NCI-H187 (cell line): ENCODE results near the gene RNF43.

ENCODE experiments used
- DNase-seq, 2 experiments: peaks; one replicate each; lab custom pipeline; 2025; lab: John Stamatoyannopoulos, UW

RNF43 gene

GRCh38 chr17:58417300-58418092 is at the start of gene RNF43:
Gene RNF43 (minus strand): TSS chr17:58417534. CDS start chr17:58415577, 1,957 bp downstream.
- DNase-seq: peak; percentile 80 to 89

DNA sequence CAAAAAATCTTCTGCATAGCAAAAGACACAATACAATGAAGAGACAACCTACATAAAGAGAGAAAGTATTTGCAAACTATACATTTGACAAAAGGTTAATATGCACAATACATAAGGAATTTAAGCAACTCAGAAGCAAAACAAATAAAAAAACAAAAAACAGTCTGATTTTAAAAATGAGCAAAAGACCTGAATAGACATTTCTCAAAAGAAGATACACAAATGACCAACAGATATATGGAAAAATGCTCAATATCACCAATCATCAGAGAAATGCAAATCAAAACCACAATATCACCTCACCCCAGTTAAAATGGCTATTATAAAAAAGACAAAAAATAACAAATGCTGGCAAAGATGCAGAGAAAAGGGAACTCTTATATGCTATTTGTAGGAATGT is 38.2 kb upstream of the RNF43 start:
- no peak for DNase-seq

GRCh38 chr17:58452738-58453137 is 35.4 kb upstream of the RNF43 start:
- DNase-seq: no peak

- peak; percentile 21 to 40 for DNase-seq
Measured at GRCh38 chr17:58447039-58447975, 30.0 kb upstream of the RNF43 start.

GRCh38 chr17:58446086-58446485 is 28.8 kb upstream of the RNF43 start:
- no peak for DNase-seq

- DNase-seq: no peak
Measured at GRCh38 chr17:58436805-58437239, 19.5 kb upstream of the RNF43 start.

GRCh38 chr17:58436245-58436644 is 18.9 kb upstream of the RNF43 start:
- DNase-seq: no peak

DNA sequence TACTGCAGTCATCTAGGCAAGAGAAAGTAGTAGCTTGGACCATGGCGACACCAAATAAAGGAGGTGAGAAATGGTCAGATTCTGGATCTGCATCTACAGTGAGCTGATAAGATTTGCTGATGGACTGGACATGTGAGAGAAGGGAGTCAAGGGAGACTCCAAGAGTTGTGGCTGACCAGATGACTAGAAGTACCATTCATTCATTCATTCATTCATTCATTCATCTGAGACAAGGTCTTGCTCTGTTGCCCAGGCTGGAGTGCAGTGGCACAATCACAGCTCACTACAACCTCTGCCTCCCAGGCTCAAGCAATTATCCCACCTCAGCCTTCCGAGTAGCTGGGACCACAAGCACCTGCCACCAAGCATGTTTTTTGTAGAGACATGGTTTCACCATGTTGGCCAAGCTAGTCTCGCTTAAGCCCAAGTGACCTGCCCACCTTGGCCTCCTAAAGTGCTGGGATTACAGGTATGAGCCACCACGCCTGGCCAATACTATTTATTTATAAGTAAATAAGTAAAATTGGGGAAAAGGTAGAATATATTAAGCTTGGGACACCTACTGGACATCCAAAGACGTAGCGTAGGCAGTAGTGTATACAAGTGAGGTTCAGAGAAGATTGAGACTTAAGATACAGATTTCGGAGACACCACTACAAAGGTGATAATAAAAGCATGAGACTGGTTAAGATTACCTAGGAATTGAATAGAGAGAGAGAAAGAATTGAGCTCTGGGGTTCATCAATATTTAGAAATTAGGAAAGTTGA is 15.7 kb upstream of the RNF43 start:
- DNase-seq: no peak

GRCh38 chr17:58427807-58428206 is 10.5 kb upstream of the RNF43 start:
- DNase-seq: no peak

DNA sequence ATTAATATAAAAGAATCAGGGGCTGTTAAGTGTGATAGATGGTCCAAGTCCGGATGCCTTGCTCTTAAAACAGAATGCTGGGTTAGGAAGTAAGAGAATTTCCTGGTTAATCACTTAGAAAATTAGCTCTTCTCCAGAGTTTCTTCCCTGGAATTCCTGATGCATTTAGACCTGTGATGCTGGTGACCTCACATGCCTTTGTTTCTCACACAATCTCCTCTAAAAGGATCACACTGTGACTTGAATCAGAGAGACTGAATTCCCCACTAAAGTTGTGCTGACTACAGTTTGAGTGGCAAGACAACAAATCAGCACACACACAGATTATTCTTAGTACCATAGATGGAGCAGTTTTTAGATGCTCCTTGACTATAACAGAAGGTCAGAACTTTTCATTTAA is 4.4 kb upstream of the RNF43 start:
- DNase-seq: no peak

- no peak for DNase-seq
Measured at GRCh38 chr17:58420827-58421226, 3.5 kb upstream of the RNF43 start.

DNA sequence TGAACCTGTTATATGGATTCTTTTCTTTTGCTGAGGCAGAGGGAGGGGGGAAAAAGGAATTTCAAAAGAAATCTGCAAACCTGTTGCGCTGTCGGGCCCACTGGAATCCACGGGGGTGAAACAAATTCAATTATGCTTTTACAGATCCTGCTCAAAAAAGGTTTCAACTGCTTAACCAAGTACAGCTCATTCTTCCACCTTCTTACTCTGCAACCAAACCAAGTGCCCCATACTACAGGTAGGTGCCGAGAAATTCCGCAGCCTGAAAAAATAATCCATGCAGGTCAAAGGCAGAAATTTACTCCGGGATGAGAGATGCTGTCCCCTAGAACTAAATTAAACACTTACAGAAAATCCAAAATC is 416 bp downstream of the RNF43 start:
- no peak for DNase-seq

GRCh38 chr17:58416396-58416795 is 938 bp downstream of the RNF43 start:
- DNase-seq: no peak

DNA sequence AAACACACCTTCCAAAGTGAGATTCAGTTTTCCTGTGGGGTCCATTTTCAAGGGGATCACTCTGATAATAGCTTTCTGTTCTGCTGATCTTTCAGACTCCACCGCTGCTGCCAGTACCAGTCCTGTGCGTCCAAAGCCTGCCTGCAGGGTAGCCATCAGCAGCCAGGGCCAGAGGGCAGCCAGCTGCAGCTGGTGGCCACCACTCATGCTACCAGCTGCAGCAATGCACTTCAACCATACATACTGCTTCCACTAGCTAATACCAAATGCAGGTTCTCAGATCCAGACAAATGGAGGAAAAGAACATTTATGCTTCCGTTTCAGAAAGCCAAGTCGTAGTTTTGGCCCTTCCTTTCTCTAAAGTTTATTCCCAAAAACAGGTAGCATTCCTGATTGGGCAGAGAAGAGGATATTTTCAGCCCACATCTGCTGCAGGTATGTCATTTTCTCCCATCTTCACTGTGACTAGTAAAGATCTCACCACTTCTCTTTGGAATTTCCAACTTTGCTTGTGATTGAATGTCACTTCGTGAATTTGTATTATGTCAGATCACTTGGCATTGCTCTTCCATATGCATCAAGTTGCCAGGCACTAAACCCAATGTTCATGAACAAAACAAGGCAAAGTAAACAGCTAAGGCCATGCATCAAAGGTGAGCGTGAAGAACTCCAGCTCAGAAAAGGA is 1.8 kb downstream of the RNF43 start:
- DNase-seq: no peak

GRCh38 chr17:58414596-58414997 is 2.7 kb downstream of the RNF43 start:
- no peak for DNase-seq

GRCh38 chr17:58413684-58414083 is 3.6 kb downstream of the RNF43 start:
- DNase-seq: no peak

DNA sequence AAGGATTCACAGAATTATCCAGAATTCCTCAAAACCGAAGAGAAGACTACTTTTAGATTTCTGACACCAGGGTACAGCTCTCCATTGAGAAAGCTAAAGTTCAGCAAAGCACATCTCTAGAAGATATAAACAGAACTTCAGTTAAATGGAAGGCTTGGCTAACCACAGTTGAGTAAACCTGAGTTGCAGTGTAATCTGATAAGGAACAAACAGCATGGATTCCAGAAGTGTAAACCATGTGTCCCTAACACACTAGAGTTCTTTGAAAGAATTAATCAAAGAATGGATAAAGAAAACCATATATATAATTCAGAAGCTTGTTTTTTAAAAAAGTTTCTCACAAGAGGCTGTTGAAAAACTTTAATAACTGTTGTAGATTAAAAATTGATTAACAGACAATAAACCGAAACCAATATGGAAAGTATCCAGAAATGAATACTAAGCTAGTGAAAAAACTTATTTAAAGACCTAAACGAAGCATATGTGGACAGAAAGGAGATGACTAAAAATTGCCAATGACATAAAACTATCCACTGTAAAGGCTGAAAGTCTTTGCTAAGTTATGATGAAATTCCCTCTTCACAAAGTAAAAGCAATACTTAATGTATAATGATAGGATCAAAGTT is 4.3 kb downstream of the RNF43 start:
- DNase-seq: no peak

DNA sequence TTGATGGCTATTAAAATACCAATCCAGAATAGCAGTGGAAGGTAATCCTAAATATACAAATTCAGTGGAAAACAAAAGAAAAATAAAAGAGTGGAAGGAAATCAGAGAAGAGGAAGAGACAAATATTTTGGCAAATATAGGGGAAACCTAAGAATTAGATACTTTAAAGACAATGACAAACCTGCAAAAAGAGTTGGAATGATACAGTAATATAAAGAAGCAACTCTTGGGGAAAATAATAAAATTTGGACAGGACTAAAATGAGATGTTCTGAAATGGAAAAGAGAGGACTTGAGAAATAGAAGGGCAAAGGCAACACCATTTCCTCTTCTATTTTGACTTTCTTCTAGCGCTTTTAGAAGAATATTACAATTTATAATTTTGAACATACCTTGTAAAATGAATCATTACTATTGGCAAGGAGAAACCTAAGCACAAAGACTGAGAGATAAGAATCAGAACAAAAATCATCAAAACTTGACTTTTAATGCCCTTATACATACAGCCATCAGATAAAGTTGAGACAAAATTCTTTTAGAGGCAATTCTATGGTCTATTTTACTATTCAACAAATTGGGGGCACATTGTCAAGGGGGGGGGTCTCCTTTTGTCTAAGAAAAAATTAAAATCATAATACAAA is 5.2 kb downstream of the RNF43 start:
- no peak for DNase-seq

DNA sequence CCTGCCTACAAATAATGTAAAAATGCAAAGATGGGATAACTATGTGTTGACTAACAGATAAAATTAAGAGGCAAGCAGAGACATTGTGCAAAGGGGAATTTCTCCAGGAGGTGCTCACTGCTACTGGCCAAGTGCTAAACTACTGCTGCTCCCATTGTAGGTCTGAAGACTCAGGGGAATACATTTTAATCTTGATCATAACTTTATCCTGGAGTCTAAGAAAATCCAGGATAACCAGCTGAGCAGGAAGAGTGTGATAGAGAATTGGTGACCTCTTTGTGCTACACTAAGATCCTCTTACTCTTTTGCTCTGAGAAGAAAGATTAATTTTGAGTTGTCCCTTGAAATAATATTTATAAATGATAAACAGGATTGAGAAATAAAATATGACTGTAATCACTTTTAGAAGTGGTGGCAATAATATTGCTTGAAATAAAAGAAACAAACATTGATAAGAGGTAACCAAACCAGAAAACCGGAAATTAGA is 5.9 kb downstream of the RNF43 start:
- no peak for DNase-seq

DNA sequence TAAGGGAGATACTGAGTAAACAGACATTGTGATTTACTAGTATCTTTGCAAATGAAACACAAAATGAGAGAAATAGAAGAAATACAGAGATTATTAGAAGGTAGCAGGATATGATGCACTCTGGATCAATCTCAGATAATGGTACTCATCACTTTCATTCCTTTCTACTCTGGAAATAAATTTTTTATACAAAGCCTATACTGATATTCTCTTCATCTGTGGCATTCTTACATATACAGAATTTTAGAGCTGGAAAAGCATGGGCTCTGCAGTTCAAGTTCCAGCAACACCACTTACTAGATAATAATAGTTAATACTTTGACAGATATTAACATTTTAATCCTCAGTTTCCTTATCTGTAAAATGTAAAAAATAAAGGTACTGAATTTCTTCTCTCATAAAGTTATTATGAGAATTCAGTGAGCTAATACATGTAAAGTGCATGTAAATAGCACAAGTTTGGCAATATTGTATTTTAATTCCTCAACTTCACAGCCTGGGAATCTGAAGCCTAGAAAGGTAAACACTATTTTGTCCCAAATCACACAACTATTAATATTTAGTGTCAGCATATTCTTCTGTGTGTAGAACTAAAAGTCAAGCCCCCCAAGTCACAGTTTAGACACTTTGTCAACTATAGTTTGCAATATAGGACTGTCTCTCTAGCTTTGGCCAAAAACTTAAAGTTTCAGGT is 6.5 kb downstream of the RNF43 start:
- no peak for DNase-seq
